Measurements from ENCODE around the gene ZNF320. TPM values are rescaled to one million over a fixed set of nuclear protein-coding genes. Genes with fewer than 3 reads are reported as not detected.

Gene ZNF320
- total RNA-seq, 1 experiment from 2014 or later: 25.4 TPM

- no peak for TF ChIP-seq ARID4B (CRISPR knock-in tag; IDR thresholded peaks at IDR 0.05; ENCODE audit: borderline replicate concordance)
- TF ChIP-seq AFF4 (CRISPR knock-in tag; IDR thresholded peaks at IDR 0.05; ENCODE audit: borderline replicate concordance): no peak
- no peak for TF ChIP-seq GRHL2 (CRISPR knock-in tag; IDR thresholded peaks at IDR 0.05; ENCODE audit: insufficient replicate concordance, severe bottlenecking)
These were observed 39.5 kb upstream of the ZNF320 start (continued) for GRCh38 chr19:52936954-52937325.

GRCh38 chr19:52936151-52936953 lies 38.9 kb upstream of the ZNF320 start:
- TF ChIP-seq NR3C1 (CRISPR knock-in tag; conservative IDR thresholded peaks at IDR 0.05; ENCODE audit: low read depth): no peak
- no peak for TF ChIP-seq ZNF263 (CRISPR knock-in tag; IDR thresholded peaks at IDR 0.05; ENCODE audit: low read depth)
- no peak for TF ChIP-seq PRDM15 (CRISPR knock-in tag; IDR thresholded peaks at IDR 0.05)
- no peak for TF ChIP-seq FOXJ3 (CRISPR knock-in tag; IDR thresholded peaks at IDR 0.05; ENCODE audit: borderline replicate concordance)
- TF ChIP-seq CBFB (CRISPR knock-in tag; IDR thresholded peaks at IDR 0.05; ENCODE audit: low read depth): no peak
- no peak for TF ChIP-seq GRHL2 (CRISPR knock-in tag; IDR thresholded peaks at IDR 0.05; ENCODE audit: insufficient replicate concordance, severe bottlenecking)
- no peak for TF ChIP-seq IRF1 (CRISPR knock-in tag; IDR thresholded peaks at IDR 0.05)
- no peak for TF ChIP-seq NFE2L1 (CRISPR knock-in tag; IDR thresholded peaks at IDR 0.05)
- no peak for TF ChIP-seq MLX (CRISPR knock-in tag; IDR thresholded peaks at IDR 0.05)
- TF ChIP-seq GABPB1 (CRISPR knock-in tag; IDR thresholded peaks at IDR 0.05): no peak
- TF ChIP-seq TP53 (CRISPR knock-in tag; IDR thresholded peaks at IDR 0.05): no peak
- TF ChIP-seq RORB (CRISPR knock-in tag; IDR thresholded peaks at IDR 0.05): no peak
- no peak for TF ChIP-seq ZSCAN18 (CRISPR knock-in tag; IDR thresholded peaks at IDR 0.05)
- no peak for TF ChIP-seq CREM (CRISPR knock-in tag; IDR thresholded peaks at IDR 0.05)
- peaks cover 18% of the 10 kb centered on the region for H3K4me1 Mint-ChIP-seq
- ChIA-PET CTCF (no interaction called here), POLR2A (interaction anchor here (0.5 kb wide), 1 partner anchor 47 kb away, joined by 3 read pairs; no protein-coding TSS in a partner anchor)
- no peak overlapping the region; the same call in 1 of the 2 replicates for H3K27ac Mint-ChIP-seq
- H3K36me3 Mint-ChIP-seq: peaks cover 18% of the 10 kb centered on the region; the same call in 1 of the 2 replicates
- ATAC-seq (no peak), DNase-seq (ENCODE audit: low spot score) (no peak)
- no peaks in the 10 kb centered on the region for H3K27me3 Mint-ChIP-seq (ENCODE audit: low read depth)
- no peak overlapping the region for H3K4me3 Mint-ChIP-seq
- H3K9me3 Mint-ChIP-seq: no peaks in the 10 kb centered on the region
